RWPE1 (cell line): ENCODE measurements around the gene HDAC4.
A peak's percentile ranks its signal among the peaks of the same experiment; 100 is the strongest.

Source experiments
- CTCF ChIA-PET: fragments of 350-600 bp; sonication (Branson Sonifier 250); formaldehyde crosslinking; extraction: SDS; loops from one replicate; lab custom pipeline; 2021; lab: Yijun Ruan, JAX
- POLR2A ChIA-PET: fragments of 400-600 bp; formaldehyde crosslinking; extraction: SDS; loops from one replicate; lab custom pipeline; 2020; ENCODE audit warnings: antibody characterized with exemption; ENCODE audit not compliant: low non-redundant PET; lab: Yijun Ruan, JAX
- DNase-seq: peaks from one replicate; pipeline ENCODE4 v3.0.0; 2012; ENCODE audit warnings: low spot score
- H3K27ac ChIP-seq: fragments of 450-650 bp; 2 replicates; pipeline ENCODE4 v1.5.1; 2017
- TF ChIP-seq, protein P1 (sequence below): fragments of 450-650 bp; conservative IDR thresholded peaks from 2 replicates; pipeline ENCODE4 v1.5.1; 2017; ENCODE audit warnings: low read depth, mild to moderate bottlenecking

The HDAC4 gene

GRCh38 chr2:239276851-239277250 is 124.0 kb downstream of the HDAC4 start:
- POLR2A ChIA-PET: no interaction called here
- peak overlapping the region; percentile 93 for H3K27ac ChIP-seq
- TF ChIP-seq, protein P1, sequence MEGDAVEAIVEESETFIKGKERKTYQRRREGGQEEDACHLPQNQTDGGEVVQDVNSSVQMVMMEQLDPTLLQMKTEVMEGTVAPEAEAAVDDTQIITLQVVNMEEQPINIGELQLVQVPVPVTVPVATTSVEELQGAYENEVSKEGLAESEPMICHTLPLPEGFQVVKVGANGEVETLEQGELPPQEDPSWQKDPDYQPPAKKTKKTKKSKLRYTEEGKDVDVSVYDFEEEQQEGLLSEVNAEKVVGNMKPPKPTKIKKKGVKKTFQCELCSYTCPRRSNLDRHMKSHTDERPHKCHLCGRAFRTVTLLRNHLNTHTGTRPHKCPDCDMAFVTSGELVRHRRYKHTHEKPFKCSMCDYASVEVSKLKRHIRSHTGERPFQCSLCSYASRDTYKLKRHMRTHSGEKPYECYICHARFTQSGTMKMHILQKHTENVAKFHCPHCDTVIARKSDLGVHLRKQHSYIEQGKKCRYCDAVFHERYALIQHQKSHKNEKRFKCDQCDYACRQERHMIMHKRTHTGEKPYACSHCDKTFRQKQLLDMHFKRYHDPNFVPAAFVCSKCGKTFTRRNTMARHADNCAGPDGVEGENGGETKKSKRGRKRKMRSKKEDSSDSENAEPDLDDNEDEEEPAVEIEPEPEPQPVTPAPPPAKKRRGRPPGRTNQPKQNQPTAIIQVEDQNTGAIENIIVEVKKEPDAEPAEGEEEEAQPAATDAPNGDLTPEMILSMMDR: no peak
- DNase-seq: no peak
- CTCF ChIA-PET: interaction anchor here (1.0 kb wide), 1 partner anchor 133 kb away, joined by 3 read pairs; no protein-coding TSS in a partner anchor

DNA sequence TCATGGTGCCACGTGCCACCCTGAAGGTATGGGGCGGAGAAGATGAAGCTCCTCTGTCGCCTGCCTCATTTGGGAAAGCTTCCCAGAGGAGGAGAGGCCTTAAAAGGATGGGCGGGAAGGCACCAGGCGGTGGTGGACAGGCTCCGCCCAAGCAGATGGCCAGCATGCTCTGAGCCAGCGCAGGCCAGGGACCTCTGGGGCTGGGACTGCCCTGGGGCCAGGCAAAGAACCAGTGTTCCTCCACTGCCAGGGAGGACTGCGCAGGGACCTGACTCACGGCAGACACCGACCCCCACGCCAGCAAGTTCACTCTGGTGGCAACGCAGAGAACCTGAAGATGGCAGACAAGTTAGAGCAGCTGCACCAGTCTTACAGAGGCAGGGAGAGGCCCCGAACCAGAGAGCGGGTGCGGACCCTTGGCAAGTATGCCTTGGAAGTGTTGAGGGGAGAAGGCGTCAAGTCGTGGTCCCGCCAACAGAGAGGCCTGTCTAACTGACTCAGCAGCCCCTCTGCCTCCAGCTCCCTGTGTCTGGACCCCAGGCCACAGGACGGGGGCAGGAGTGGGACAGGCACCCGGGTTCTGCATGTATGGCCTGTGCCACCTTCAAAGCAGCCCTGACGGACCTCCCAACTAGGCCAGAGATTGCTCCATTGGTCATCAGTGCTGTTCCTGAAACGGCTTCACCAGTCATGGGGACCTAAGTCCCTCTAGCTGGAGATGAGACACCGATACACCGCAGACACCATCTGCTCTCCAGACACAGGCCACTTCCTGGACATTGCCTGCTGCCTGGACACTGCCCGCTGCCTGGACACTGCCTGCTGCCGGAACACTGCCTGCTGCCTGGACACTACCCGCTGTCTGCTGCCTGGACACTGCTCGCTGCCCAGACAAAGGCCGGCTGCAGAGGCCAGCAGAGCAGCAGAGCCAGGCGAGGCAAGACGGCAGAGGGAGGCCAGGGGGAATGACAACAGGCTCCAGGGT is 124.7 kb downstream of the HDAC4 start:
- no peak for DNase-seq
- TF ChIP-seq, protein P1: no peak
- H3K27ac ChIP-seq: peak overlapping the region; percentile 93
- ChIA-PET CTCF (interaction anchor here (0.5 to 0.9 kb wide), 4 partner anchors 134 to 664 kb away, joined by 3 read pairs; no protein-coding TSS in a partner anchor), POLR2A (no interaction called here)

DNA sequence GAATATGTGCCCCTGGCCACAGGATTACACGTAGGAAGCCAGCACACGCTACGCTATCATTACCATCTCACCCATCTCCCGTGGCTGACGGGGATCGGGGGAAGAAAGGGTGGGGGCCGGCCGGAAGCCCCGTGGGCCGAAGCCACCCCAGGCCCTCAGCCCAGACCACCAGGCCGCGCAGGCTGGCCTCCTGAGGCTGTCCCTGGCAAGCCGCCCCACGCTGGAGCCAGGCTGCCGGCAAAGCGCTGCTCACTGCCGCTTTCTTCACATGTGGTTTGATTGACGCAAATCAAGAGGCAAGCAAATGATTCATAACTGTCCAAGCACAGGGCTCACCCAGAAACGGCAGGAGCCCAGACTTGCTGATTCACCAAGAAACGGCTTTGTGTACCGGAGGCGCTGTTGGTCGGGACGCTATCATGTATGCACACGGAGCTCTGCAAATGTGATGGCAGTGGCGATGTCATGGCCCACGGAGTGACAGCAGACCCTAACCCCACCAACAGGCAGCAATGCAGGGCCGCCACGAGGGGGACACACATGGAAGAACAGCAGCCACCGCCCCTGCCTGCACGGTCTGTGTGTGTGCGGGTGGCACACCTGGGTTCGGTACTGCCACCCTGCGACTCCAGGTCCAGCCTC is 125.7 kb downstream of the HDAC4 start:
- TF ChIP-seq, protein P1: no peak
- DNase-seq: peak; percentile 92
- peak overlapping the region; percentile 93 for H3K27ac ChIP-seq
- CTCF ChIA-PET: interaction anchor here (0.5 to 0.9 kb wide), 4 partner anchors 133 to 665 kb away, joined by 3 read pairs; no protein-coding TSS in a partner anchor
- POLR2A ChIA-PET: no interaction called here

GRCh38 chr2:239274391-239275043 is 126.3 kb downstream of the HDAC4 start:
- TF ChIP-seq, protein P1: no peak
- peak; percentile 29 for DNase-seq
- peak overlapping the region; percentile 93 for H3K27ac ChIP-seq
- ChIA-PET CTCF (interaction anchor here (0.7 kb wide), 1 partner anchor 130 kb away, joined by 3 read pairs; no protein-coding TSS in a partner anchor), POLR2A (no interaction called here)

GRCh38 chr2:239273280-239274234 is 127.3 kb downstream of the HDAC4 start:
- ChIA-PET POLR2A (no interaction called here), CTCF (no interaction called here)
- TF ChIP-seq, protein P1: no peak
- peak overlapping the region; percentile 93 for H3K27ac ChIP-seq
- no peak for DNase-seq
